ENCODE results near the gene TSPAN18. TPM values are rescaled to one million over a fixed set of nuclear protein-coding genes. Genes with fewer than 3 reads are reported as not detected.

Gene TSPAN18
- total RNA-seq, 2 donors from 2014 or later: 41.4 to 65.8 TPM

- DNase-seq (ENCODE audit: low spot score): peak; percentile 20
- intact Hi-C loops (cut with DNase I): no loop called here
These were observed 43.6 kb downstream of the TSPAN18 start for GRCh38 chr11:44770401-44770800.

- DNase-seq (ENCODE audit: low spot score): no peak
- intact Hi-C loops (cut with DNase I): no loop called here
These were observed 44.5 kb downstream of the TSPAN18 start for GRCh38 chr11:44771252-44771734.

- intact Hi-C loops (cut with DNase I): no loop called here
- DNase-seq (ENCODE audit: low spot score): no peak
These were observed 45.1 kb downstream of the TSPAN18 start for GRCh38 chr11:44771841-44772240.

- peak; percentile 40 for DNase-seq (ENCODE audit: low spot score)
- intact Hi-C loops (cut with DNase I): no loop called here
These were observed 46.7 kb downstream of the TSPAN18 start for GRCh38 chr11:44773351-44773965.

- DNase-seq (ENCODE audit: low spot score): peak; percentile 80
- intact Hi-C loops (cut with DNase I): no loop called here
These were observed 47.3 kb downstream of the TSPAN18 start for GRCh38 chr11:44774108-44774507.

- no peak for DNase-seq (ENCODE audit: low spot score)
- intact Hi-C loops (cut with DNase I): no loop called here
These were observed 48.0 kb downstream of the TSPAN18 start for GRCh38 chr11:44774731-44775130.

GRCh38 chr11:44775366-44775984, 48.7 kb downstream of the TSPAN18 start:
- DNase-seq (ENCODE audit: low spot score): peak; percentile 78

GRCh38 chr11:44775985-44776446, 49.3 kb downstream of the TSPAN18 start:
- intact Hi-C loops (cut with DNase I): no loop called here
- no peak for DNase-seq (ENCODE audit: low spot score)

More at GRCh38 chr11:44775366-44775984, 48.7 kb downstream of the TSPAN18 start:
- intact Hi-C loops (cut with DNase I): no loop called here

- intact Hi-C loops (cut with DNase I): no loop called here
- peak; percentile 23 for DNase-seq (ENCODE audit: low spot score)
These were observed 49.9 kb downstream of the TSPAN18 start for GRCh38 chr11:44776551-44777208.

GRCh38 chr11:44777209-44778194, 50.7 kb downstream of the TSPAN18 start:
- intact Hi-C loops (cut with DNase I): no loop called here
- DNase-seq (ENCODE audit: low spot score): peak; percentile 35

GRCh38 chr11:44778195-44779100, 51.7 kb downstream of the TSPAN18 start:
- DNase-seq (ENCODE audit: low spot score): peak; percentile 49
- intact Hi-C loops (cut with DNase I): no loop called here

- DNase-seq (ENCODE audit: low spot score): no peak
- intact Hi-C loops (cut with DNase I): no loop called here
These were observed 53.2 kb downstream of the TSPAN18 start for GRCh38 chr11:44779736-44780520.

- DNase-seq (ENCODE audit: low spot score): peak; percentile 76
- intact Hi-C loops (cut with DNase I): no loop called here
These were observed 54.3 kb downstream of the TSPAN18 start for GRCh38 chr11:44780940-44781631.

GRCh38 chr11:44781655-44782054, 54.9 kb downstream of the TSPAN18 start:
- intact Hi-C loops (cut with DNase I): no loop called here
- DNase-seq (ENCODE audit: low spot score): no peak

GRCh38 chr11:44782478-44782877, 55.7 kb downstream of the TSPAN18 start:
- intact Hi-C loops (cut with DNase I): no loop called here
- DNase-seq (ENCODE audit: low spot score): no peak

GRCh38 chr11:44784436-44784760, 57.6 kb downstream of the TSPAN18 start:
- DNase-seq (ENCODE audit: low spot score): peak; percentile 61
- intact Hi-C loops (cut with DNase I): no loop called here

- intact Hi-C loops (cut with DNase I): no loop called here
- no peak for DNase-seq (ENCODE audit: low spot score)
These were observed 58.1 kb downstream of the TSPAN18 start for GRCh38 chr11:44784851-44785250.
